T-helper 2 cell treated with Interferon-gamma antibody and Interleukin-4, amounts not matched to agents 5 μg/mL and 100 μg/mL, for 36 hours (primary cell): Measurements from ENCODE around the gene SLC37A1.

Experiments
- DNase-seq: peaks from one replicate; pipeline ENCODE4 v3.0.0; 2021; ENCODE audit warnings: low spot score
- H3K27ac Mint-ChIP-seq: one replicate; pipeline ENCODE4 v1.8.0; 2021; ENCODE audit warnings: mild to moderate bottlenecking, mixed read lengths
- H3K27me3 Mint-ChIP-seq: one replicate; pipeline ENCODE4 v1.8.0; 2021; ENCODE audit warnings: low read depth, mixed read lengths
- H3K36me3 Mint-ChIP-seq: one replicate; pipeline ENCODE4 v1.8.0; 2021; ENCODE audit warnings: low read depth, mixed read lengths
- H3K4me1 Mint-ChIP-seq: one replicate; pipeline ENCODE4 v1.8.0; 2021; ENCODE audit warnings: low read depth, mixed read lengths
- H3K4me3 Mint-ChIP-seq: one replicate; pipeline ENCODE4 v1.8.0; 2022; ENCODE audit warnings: mild to moderate bottlenecking, moderate library complexity, mixed read lengths
- H3K9me3 Mint-ChIP-seq: one replicate; pipeline ENCODE4 v1.8.0; 2021; ENCODE audit warnings: mixed read lengths

Gene SLC37A1

GRCh38 chr21:42574234-42575027, 60.8 kb downstream of the SLC37A1 start:
- Mint-ChIP-seq H3K27ac (no peak overlapping the region), H3K9me3 (peaks cover 16% of the 10 kb centered on the region), H3K36me3 (peaks cover 16% of the 10 kb centered on the region), H3K4me3 (no peak overlapping the region), H3K4me1 (no peaks in the 10 kb centered on the region), H3K27me3 (no peaks in the 10 kb centered on the region)
- no peak for DNase-seq

DNA sequence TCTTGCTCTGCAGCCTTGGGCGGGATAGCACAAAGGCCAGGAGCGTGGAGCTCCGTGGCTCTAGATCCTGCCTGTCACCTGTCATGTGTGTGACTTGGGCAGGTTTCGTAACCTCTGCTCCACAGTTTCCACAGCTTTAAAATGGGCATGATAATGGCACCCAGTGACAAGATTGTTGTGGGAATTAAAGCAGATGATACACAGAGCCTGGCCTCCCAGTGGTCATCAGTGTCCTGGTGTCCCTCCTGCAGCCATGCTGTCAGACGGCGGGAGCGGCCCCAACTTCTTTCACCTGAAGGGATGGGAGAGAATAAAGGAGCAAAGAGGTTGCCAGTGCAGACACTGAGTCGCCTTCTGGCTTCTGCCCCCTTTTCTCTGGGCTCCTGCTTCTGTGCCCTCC, 61.5 kb downstream of the SLC37A1 start:
- H3K9me3 Mint-ChIP-seq: peaks cover 16% of the 10 kb centered on the region
- peaks cover 16% of the 10 kb centered on the region for H3K36me3 Mint-ChIP-seq
- no peak overlapping the region for H3K27ac Mint-ChIP-seq
- DNase-seq: no peak
- H3K4me1 Mint-ChIP-seq: no peaks in the 10 kb centered on the region
- H3K4me3 Mint-ChIP-seq: no peak overlapping the region
- no peaks in the 10 kb centered on the region for H3K27me3 Mint-ChIP-seq

DNA sequence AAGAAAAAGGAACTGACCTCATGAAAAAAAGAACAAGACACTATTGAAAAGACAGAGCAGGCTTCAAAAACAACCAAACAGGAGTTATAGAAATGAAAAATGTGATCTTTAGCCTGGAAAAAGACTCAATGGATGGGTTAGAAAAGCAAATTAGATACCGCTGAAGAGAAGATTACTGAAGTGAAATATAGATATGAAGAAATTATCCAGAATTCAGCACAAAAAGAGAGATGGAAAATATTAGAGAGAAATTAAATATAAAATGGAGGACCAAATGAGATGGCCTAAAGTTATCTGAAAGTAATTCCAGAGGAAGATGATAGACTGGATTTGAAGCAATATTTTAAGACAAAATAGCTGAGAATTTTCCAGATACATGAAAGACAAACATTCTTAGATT, 63.0 kb downstream of the SLC37A1 start:
- Mint-ChIP-seq H3K27ac (no peak overlapping the region), H3K27me3 (no peaks in the 10 kb centered on the region), H3K4me1 (no peaks in the 10 kb centered on the region), H3K9me3 (peaks cover 16% of the 10 kb centered on the region), H3K4me3 (no peak overlapping the region), H3K36me3 (peaks cover 14% of the 10 kb centered on the region)
- no peak for DNase-seq

- H3K4me3 Mint-ChIP-seq: no peak overlapping the region
- H3K27me3 Mint-ChIP-seq: no peaks in the 10 kb centered on the region
- no peaks in the 10 kb centered on the region for H3K4me1 Mint-ChIP-seq
These were observed 64.4 kb downstream of the SLC37A1 start for GRCh38 chr21:42578034-42578433.

DNA sequence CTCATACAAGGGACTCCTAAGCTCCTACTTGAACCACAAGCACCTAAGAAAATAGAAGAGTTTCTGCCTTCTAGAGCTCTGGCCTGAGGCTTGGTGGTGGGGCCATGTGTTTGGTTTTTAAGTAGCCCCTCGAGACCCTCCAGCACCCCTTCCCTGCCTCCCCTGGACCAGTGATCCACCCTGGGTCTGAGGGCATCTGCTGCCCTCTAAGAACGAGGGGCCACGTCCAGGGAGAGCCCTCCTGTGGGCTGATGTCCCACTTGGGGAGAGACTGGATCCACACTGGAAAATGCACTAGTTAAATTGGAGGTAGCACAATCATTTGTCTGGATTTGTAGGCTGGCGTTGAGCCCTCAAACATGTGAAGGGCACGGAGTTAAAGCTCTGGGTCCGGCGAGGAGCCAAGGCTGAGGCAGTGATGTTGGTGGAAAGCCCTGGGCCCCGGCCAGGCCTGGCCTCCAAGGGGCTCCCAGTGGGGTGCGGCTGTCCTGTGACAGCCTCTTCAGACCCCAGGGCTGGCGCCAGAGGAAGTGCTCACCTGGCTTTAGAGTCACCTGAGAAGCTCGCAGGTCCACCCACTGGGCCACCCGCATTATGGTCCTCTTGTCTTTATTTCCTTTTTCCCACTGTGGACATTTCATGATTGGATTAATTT, 65.2 kb downstream of the SLC37A1 start:
- Mint-ChIP-seq H3K27me3 (no peaks in the 10 kb centered on the region), H3K9me3 (peaks cover 16% of the 10 kb centered on the region), H3K36me3 (peaks cover 12% of the 10 kb centered on the region), H3K4me3 (no peak overlapping the region), H3K27ac (no peak overlapping the region), H3K4me1 (no peaks in the 10 kb centered on the region)
- no peak for DNase-seq

More at GRCh38 chr21:42578034-42578433, 64.4 kb downstream of the SLC37A1 start:
- Mint-ChIP-seq H3K36me3 (peaks cover 13% of the 10 kb centered on the region), H3K27ac (no peak overlapping the region), H3K9me3 (peaks cover 16% of the 10 kb centered on the region)
- no peak for DNase-seq

- no peaks in the 10 kb centered on the region for H3K4me1 Mint-ChIP-seq
- peaks cover 16% of the 10 kb centered on the region for H3K9me3 Mint-ChIP-seq
- peaks cover 12% of the 10 kb centered on the region for H3K36me3 Mint-ChIP-seq
- H3K27ac Mint-ChIP-seq: no peak overlapping the region
- DNase-seq: no peak
- no peak overlapping the region for H3K4me3 Mint-ChIP-seq
- H3K27me3 Mint-ChIP-seq: no peaks in the 10 kb centered on the region
These were observed 65.9 kb downstream of the SLC37A1 start for GRCh38 chr21:42579456-42580075.

GRCh38 chr21:42580076-42580792, 66.6 kb downstream of the SLC37A1 start:
- no peaks in the 10 kb centered on the region for H3K27me3 Mint-ChIP-seq
- H3K4me1 Mint-ChIP-seq: no peaks in the 10 kb centered on the region
- no peak for DNase-seq
- H3K27ac Mint-ChIP-seq: no peak overlapping the region
- peaks cover 16% of the 10 kb centered on the region for H3K9me3 Mint-ChIP-seq
- H3K4me3 Mint-ChIP-seq: no peak overlapping the region
- H3K36me3 Mint-ChIP-seq: peaks cover 12% of the 10 kb centered on the region

DNA sequence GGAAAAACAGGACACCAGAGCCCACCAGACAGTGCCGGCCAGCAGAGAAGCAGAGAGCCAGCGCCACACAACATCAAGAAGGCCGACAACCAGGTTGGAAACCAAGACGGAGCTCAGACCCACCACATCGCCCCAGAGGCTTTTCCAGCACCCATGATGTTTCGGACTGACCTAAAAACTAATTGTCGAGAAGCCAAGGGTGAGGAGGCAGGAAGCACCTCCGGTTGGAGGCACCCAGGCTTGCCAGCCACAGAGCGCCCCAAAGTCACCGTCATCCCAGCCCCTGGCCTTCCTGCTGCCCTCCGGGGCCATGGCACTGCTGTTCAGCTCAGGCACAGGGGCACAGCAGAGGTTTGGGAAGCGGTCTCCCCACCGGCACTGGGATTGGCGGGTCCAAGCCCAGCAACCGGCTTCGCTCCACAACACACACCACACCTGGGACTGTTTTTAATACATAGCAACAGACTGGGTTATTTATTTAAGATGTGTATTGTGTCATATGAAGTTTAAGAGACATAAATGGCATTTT, 67.2 kb downstream of the SLC37A1 start:
- Mint-ChIP-seq H3K4me1 (no peaks in the 10 kb centered on the region), H3K36me3 (peaks cover 7% of the 10 kb centered on the region), H3K27ac (no peak overlapping the region), H3K27me3 (no peaks in the 10 kb centered on the region), H3K4me3 (no peak overlapping the region), H3K9me3 (peaks cover 15% of the 10 kb centered on the region)
- no peak for DNase-seq

DNA sequence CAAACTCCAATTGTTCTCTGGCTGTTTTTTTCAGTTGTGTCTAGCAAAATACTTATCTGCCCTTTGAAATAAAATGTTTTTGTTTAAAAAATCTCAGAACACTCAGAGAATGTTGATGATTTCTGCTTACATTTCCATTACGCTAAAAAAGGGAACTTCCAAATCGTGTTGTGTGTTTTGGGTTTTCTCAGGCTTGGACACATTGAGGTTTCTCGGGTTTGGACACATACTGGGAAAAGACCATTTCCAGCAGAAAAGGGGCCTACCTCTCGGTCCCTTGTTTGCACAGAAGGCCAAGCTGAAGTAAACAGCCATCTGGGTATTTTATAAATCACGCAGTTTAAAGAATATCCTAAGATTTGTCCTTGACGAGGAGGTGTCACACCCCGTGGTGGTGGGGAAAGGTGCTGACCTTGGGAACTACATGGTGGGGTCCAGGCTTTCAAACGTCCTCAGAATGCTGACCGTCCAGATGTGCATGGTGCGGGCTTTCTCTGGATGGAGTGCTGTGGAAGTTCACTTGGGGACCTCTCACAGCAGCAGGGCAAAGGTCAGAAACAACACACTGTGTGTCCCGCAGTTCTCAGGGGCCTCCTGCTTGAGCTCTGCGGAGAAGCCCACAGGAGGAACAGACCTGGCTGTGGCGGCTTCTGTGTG, 67.8 kb downstream of the SLC37A1 start:
- no peak overlapping the region for H3K27ac Mint-ChIP-seq
- no peak for DNase-seq
- H3K4me1 Mint-ChIP-seq: no peaks in the 10 kb centered on the region
- no peaks in the 10 kb centered on the region for H3K27me3 Mint-ChIP-seq
- peaks cover 10% of the 10 kb centered on the region for H3K9me3 Mint-ChIP-seq
- H3K36me3 Mint-ChIP-seq: peaks cover 4% of the 10 kb centered on the region
- no peak overlapping the region for H3K4me3 Mint-ChIP-seq

DNA sequence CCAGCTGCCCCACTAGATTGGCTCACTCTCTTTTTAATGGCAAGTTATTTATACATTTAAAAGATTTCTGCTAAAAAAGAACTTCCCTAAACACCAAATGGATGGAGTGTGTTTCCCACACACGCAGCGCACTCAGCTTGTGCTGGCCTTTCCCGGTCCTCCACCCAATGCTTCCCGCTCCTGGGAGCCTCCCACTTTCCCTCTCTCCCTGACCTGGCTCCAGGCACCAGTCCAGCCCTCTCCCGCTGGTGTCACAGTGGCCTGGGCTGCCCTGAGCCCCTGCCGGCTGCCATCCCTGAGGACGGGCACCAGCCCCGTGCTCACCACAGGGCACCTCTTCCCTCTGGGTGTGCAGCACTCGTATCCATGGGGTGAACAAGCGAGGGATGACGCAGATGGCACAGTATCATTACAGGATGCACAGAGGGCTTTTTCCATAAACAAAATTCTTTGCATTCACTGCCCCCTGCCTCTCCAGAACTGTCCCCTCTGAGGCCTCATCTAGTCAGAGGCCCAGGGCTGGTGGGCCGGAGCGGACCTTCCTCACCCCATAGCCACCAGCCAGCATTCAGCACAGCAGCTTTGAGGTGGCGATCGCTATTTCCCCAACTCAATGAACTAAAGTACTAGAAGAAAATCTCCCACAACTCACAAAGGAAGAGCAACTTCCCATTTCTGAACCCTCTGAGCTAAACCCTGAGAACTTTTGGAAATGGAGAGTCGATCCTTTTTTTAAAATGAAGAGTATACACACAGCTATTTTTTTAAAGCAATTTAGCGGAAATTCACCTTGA, 68.5 kb downstream of the SLC37A1 start:
- no peak for DNase-seq
- Mint-ChIP-seq H3K4me3 (no peak overlapping the region), H3K9me3 (peaks cover 4% of the 10 kb centered on the region), H3K27ac (no peak overlapping the region), H3K27me3 (no peaks in the 10 kb centered on the region), H3K4me1 (no peaks in the 10 kb centered on the region), H3K36me3 (peaks cover 2% of the 10 kb centered on the region)

DNA sequence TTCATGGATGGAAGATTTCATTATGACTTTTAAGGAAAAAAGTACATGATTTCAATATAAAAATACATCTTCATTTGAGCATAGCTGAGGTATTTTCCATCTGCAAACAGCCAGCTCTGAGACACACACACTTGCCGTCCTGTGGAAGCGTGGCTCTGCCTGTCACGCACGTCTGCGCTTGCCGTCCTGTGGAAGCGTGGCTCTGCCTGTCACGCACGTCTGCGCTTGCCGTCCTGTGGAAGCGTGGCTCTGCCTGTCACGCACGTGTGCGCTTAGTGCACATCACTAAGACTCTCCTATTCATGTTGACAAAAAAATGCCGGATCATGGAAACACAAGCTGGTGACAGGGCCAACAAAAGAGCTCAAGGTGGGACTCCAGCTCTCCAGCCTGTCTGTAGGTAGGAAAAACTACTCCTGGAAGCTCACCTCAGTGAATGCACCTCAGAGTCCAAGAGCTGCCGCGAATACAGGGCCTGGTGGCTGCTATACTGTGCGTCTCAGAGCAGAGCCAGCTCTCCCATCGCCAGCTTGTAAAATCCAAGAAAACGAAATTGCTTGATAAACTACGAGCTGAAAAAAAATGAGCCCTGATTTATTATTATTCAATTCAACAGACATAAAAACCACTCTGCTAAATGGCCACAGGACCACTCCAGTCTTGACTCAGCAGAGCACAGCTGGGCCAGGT, 69.3 kb downstream of the SLC37A1 start:
- no peaks in the 10 kb centered on the region for H3K9me3 Mint-ChIP-seq
- H3K4me1 Mint-ChIP-seq: no peaks in the 10 kb centered on the region
- no peak for DNase-seq
- no peaks in the 10 kb centered on the region for H3K36me3 Mint-ChIP-seq
- H3K27me3 Mint-ChIP-seq: no peaks in the 10 kb centered on the region
- no peak overlapping the region for H3K4me3 Mint-ChIP-seq
- no peak overlapping the region for H3K27ac Mint-ChIP-seq

DNA sequence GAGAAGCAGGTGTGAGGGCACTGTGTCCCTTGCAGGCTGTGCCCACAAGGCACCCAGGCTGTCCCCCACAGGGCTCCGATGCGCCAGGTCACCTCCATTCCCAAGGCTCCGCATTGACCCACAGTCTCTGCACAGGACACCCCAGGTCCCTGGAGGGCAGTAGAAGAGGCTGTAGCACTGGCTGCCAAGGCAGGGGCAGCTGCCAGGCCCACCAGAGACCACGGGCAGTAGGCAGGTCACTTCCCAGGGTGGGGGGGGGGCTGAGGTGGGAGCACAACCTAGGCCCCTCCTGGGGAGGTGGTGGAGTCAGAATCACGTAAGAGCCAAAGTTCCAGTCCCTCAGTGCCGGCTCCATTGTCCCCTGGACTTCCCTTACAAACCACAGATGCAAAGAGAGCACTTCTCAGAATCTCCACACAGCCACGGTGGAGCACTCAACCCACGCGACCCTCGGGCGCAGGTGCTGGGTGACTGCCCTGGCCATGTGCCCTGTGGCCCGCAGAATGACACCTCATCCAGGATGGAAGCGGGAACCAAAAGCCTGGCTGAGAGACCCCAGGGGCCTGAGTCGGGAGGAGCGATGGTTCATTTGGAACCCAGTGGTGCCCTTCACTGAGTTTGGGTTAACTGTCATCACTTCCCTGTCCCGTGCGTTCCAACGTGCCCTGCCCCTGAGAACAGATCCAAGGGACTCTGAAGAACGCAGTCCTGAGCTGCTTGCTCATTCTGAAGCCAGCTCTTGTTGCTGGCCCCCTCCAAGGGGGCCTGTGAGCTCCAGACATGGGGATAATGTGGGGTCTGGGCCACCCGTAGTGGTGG, 70.0 kb downstream of the SLC37A1 start:
- Mint-ChIP-seq H3K36me3 (no peaks in the 10 kb centered on the region), H3K4me1 (no peaks in the 10 kb centered on the region), H3K27ac (no peak overlapping the region), H3K4me3 (no peak overlapping the region), H3K27me3 (no peaks in the 10 kb centered on the region), H3K9me3 (no peaks in the 10 kb centered on the region)
- DNase-seq: no peak
